ENCODE results near the gene XPO5. TPM values are rescaled to one million over a fixed set of nuclear protein-coding genes. Genes with fewer than 3 reads are reported as not detected.

The XPO5 gene
- 10 to 100 TPM; 29.4 to 70.9 (median 38.8) TPM for total RNA-seq

DNA sequence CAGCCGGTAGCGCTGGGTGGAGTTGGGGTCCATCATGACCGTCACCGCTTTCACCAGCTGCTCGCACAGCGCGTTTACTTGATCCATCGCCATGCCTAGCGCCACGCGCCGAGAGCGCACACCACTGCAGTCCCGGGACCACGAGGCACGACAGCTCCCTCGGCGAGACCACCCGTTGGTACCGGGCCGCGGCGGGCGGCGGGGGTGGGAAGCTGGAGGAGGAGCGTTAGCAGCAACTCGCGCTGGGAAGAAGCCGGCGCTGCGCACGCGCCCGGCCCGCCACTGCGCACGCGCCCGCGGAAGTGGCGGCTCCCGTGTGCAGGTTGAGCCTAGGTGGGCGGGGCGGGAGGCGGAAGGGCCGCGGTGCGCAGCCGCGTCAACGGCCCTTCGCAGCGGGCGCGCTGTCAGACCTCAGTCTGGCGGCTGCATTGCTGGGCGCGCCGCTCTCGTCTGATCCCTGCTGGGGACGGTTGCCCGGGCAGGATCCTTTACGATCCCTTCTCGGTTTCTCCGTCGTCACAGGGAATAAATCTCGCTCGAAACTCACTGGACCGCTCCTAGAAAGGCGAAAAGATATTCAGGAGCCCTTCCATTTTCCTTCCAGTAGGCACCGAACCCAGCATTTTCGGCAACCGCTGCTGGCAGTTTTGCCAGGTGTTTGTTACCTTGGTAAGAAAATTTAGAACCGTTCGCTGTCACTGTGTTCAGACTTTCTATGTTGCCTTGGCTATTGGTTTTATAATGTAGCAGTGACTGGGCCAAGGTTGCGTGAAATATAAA is at the start of gene XPO5, which contains the start of gene POLH:
Gene XPO5 (minus strand): TSS at position 267 of the 780 bp plus-strand sequence. CDS start 174 bp downstream, at position 93.
Gene POLH (plus strand): TSS at position 414 of the 780 bp plus-strand sequence. CDS start 6,135 bp downstream, outside the sequence.
- in situ Hi-C loops (cut with MboI; ENCODE audit: low pct_unique_long_range_greater_than_20kb in 2 of 9, low sequenced_read_pairs in 9 of 9, unreplicated experiment in 9 of 9), result no loop called here

GRCh38 chr6:43625393-43625992 is 49.7 kb upstream of the XPO5 start:
- no peak overlapping the region for H3K27ac ChIP-seq
- in situ Hi-C loops (cut with MboI; ENCODE audit: low pct_unique_long_range_greater_than_20kb in 2 of 9, low sequenced_read_pairs in 9 of 9, unreplicated experiment in 9 of 9), result no loop called here
- peaks cover 21 to 22% of the 10 kb centered on the region in 2 donors for H3K4me1 ChIP-seq (replicated peaks in 1 of 2)
- no peak overlapping the region for H3K4me3 ChIP-seq
- ATAC-seq (replicated peaks in 6 of 8), result no peak
- 83 to 100% (median 97%) methylated on average over 1 to 10 of the region's 16 CpGs; no CpG with 5 or more reads in 2 of the 10 experiments for WGBS, 10 experiments

More for the DNA sequence above, at the start of gene XPO5, which contains the start of gene POLH:
- peak within 1 kb of the TSS; percentile 72 to 99 (median 87) for H3K4me3 ChIP-seq
- peaks cover 20 to 24% of the 10 kb centered on the region in 2 donors for H3K4me1 ChIP-seq (replicated peaks in 1 of 2)
- 0 to 4% (median 0%) methylated on average over 2 to 14 of the region's 76 CpGs; no CpG with 5 or more reads in 3 of the 10 experiments for WGBS, 10 experiments
- peak; percentile 81 to 95 (median 94) for ATAC-seq (replicated peaks in 6 of 8)
- H3K27ac ChIP-seq, result peak within 1 kb of the TSS; percentile 37 to 87

DNA sequence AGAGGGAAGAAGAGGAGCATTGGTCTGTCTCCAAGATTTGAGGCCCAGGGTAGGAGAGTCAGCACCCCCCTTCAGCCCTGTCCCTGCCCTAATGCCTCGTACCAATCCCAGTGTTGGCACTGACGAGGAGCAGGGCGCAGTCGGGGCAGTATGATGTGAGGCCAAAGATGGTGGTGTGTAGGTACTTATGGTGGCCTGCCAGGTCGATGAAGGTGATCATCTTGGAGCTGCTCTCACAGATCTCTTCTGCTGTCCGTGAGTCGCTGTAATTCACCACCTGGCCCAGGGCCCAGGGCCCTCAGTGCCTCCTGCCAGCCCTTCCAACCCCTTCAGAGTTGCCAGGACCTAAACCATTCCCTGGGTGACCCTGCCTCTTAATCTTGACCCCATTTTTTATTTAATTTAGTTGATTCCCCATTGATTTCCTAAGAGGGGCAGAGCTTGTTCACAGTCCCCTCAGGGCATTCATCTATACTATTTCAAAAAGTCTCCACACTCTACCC is 49.0 kb upstream of the XPO5 start:
- ATAC-seq (replicated peaks in 6 of 8), result no peak
- Histone ChIP-seq H3K4me3 (no peak overlapping the region), H3K27ac (no peak overlapping the region), H3K4me1 (replicated peaks in 1 of 2) (peaks cover 16 to 18% of the 10 kb centered on the region in 2 donors)
- WGBS, 10 experiments, result 88 to 100% (median 100%) methylated on average over 2 to 3 of the region's 7 CpGs; no CpG with 5 or more reads in 5 of the 10 experiments
- in situ Hi-C loops (cut with MboI; ENCODE audit: low pct_unique_long_range_greater_than_20kb in 2 of 9, low sequenced_read_pairs in 9 of 9, unreplicated experiment in 9 of 9), result no loop called here

- Histone ChIP-seq H3K4me3 (no peak overlapping the region), H3K4me1 (replicated peaks in 1 of 2) (peaks cover 16 to 18% of the 10 kb centered on the region in 2 donors), H3K27ac (no peak overlapping the region)
- no peak for ATAC-seq (replicated peaks in 6 of 8)
- 95 to 100% (median 100%) methylated on average over 1 to 4 of the region's 12 CpGs; no CpG with 5 or more reads in 5 of the 10 experiments for WGBS, 10 experiments
- in situ Hi-C loops (cut with MboI; ENCODE audit: low pct_unique_long_range_greater_than_20kb in 2 of 9, low sequenced_read_pairs in 9 of 9, unreplicated experiment in 9 of 9), result no loop called here
These were observed 48.3 kb upstream of the XPO5 start for GRCh38 chr6:43623880-43624785.

DNA sequence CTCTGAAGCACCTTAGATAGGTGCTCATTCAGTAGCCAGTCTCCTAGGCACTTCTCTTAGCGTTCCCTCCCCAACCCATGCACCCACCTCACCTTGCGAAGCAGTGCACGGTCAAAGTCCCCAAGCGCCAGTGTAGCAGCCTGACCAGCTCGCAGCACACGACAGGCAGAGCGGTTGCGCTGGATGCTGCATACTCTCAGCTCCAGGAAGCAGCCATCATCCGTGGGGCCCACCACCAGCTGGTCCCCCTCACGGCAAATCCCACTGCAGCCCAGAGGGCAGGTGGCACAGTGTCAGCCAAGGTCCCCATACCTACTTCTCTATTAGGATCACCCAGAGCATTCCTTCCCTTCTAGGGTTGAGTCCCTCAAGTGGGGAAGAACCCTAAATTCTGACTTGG is 46.7 kb upstream of the XPO5 start:
- H3K27ac ChIP-seq, result no peak overlapping the region
- ATAC-seq (replicated peaks in 6 of 8), result no peak
- 87 to 100% (median 98%) methylated on average over 1 to 10 of the region's 10 CpGs; no CpG with 5 or more reads in 4 of the 10 experiments for WGBS, 10 experiments
- in situ Hi-C loops (cut with MboI; ENCODE audit: low pct_unique_long_range_greater_than_20kb in 2 of 9, low sequenced_read_pairs in 9 of 9, unreplicated experiment in 9 of 9), result no loop called here
- peaks cover 8 to 12% of the 10 kb centered on the region in 2 donors for H3K4me1 ChIP-seq (replicated peaks in 1 of 2)
- H3K4me3 ChIP-seq, result no peak overlapping the region

GRCh38 chr6:43621836-43622180 is 46.0 kb upstream of the XPO5 start:
- no peak overlapping the region for H3K4me3 ChIP-seq
- ATAC-seq (replicated peaks in 6 of 8), result peak in 1 of 8 experiments; percentile 4
- H3K4me1 ChIP-seq (replicated peaks in 1 of 2), result peaks cover 4% of the 10 kb centered on the region in 2 donors
- WGBS, 10 experiments, result 87 to 98% (median 93%) methylated on average over 2 to 8 of the region's 10 CpGs; no CpG with 5 or more reads in 5 of the 10 experiments
- H3K27ac ChIP-seq, result no peak overlapping the region
- in situ Hi-C loops (cut with MboI; ENCODE audit: low pct_unique_long_range_greater_than_20kb in 2 of 9, low sequenced_read_pairs in 9 of 9, unreplicated experiment in 9 of 9), result no loop called here

DNA sequence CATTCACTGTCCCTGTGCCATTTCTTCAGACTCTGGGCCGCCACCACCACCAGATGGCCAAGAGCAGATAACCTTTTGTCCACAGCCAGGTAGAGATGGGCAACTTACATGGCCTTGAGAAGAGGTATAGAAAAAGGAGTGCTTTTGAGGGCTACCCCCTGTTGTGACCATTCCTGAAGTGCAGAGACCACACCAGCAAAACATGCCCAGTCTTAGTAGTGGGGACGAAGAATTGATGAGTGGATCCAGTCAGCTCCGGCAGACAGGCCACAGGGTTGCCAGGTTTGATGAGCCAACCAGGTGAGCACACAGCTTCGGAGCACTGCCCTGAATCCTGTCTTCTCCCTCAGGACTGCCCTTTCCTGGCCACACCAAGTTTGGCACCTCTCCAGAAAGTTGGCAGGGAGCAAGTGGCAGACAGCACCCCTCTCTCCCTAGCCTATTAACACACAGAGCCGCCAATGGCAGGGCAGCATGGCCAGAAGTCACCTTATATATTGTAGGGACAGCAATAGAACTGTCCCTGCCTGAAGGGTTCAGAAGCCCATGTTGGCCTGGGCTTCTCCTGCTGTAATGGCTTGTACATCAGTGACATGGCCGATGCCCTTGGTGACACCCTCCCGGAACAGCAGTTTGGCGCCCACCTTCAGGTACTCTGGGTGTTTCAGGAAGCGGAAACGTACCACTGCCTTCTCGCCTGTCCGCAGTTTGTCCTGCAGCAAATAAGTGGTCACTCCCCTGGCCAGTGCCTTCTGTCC is 45.4 kb upstream of the XPO5 start:
- peak in 4 of 8 experiments; percentile 7 to 15 (median 12) for ATAC-seq (replicated peaks in 6 of 8)
- no peak overlapping the region for H3K4me3 ChIP-seq
- WGBS, 10 experiments, result 90 to 100% (median 96%) methylated on average over 1 to 5 of the region's 12 CpGs; no CpG with 5 or more reads in 6 of the 10 experiments
- H3K4me1 ChIP-seq (replicated peaks in 1 of 2), result no peaks in the 10 kb centered on the region
- in situ Hi-C loops (cut with MboI; ENCODE audit: low pct_unique_long_range_greater_than_20kb in 2 of 9, low sequenced_read_pairs in 9 of 9, unreplicated experiment in 9 of 9), result no loop called here
- H3K27ac ChIP-seq, result no peak overlapping the region

GRCh38 chr6:43616725-43617472 is 41.1 kb upstream of the XPO5 start:
- ATAC-seq (replicated peaks in 6 of 8), result no peak
- 80 to 100% (median 97%) methylated on average over 2 to 8 of the region's 9 CpGs for WGBS, 10 experiments
- Histone ChIP-seq H3K27ac (no peak overlapping the region), H3K4me3 (no peak overlapping the region), H3K4me1 (replicated peaks in 1 of 2) (no peaks in the 10 kb centered on the region)
- in situ Hi-C loops (cut with MboI; ENCODE audit: low pct_unique_long_range_greater_than_20kb in 2 of 9, low sequenced_read_pairs in 9 of 9, unreplicated experiment in 9 of 9), result no loop called here

DNA sequence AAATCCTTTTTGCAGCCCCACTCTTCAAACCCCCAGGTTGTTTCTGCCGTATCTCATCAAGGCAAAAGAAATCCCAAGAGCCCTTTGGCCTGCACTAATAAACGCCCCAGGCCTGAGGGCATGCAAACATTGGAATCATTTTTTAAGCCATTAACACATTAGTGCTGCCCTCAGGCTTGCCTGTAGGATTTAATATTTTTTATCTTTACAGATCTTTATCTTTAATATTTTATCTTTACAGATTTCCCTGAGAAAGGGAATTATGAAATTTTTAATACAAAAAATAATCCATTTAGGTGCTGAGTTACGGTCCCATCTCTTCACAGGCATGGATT is 38.5 kb upstream of the XPO5 start:
- ATAC-seq (replicated peaks in 6 of 8), result peak in 3 of 8 experiments; percentile 25 to 39 (median 33)
- H3K27ac ChIP-seq, result no peak overlapping the region
- in situ Hi-C loops (cut with MboI; ENCODE audit: low pct_unique_long_range_greater_than_20kb in 2 of 9, low sequenced_read_pairs in 9 of 9, unreplicated experiment in 9 of 9), result no loop called here
- no peak overlapping the region for H3K4me3 ChIP-seq
- whole genome bisulfite sequencing, 10 experiments, result 21 to 100% (median 88%) methylated on average over 1 to 3 of the region's 3 CpGs; no CpG with 5 or more reads in 1 of the 10 experiments
- no peaks in the 10 kb centered on the region for H3K4me1 ChIP-seq (replicated peaks in 1 of 2)

DNA sequence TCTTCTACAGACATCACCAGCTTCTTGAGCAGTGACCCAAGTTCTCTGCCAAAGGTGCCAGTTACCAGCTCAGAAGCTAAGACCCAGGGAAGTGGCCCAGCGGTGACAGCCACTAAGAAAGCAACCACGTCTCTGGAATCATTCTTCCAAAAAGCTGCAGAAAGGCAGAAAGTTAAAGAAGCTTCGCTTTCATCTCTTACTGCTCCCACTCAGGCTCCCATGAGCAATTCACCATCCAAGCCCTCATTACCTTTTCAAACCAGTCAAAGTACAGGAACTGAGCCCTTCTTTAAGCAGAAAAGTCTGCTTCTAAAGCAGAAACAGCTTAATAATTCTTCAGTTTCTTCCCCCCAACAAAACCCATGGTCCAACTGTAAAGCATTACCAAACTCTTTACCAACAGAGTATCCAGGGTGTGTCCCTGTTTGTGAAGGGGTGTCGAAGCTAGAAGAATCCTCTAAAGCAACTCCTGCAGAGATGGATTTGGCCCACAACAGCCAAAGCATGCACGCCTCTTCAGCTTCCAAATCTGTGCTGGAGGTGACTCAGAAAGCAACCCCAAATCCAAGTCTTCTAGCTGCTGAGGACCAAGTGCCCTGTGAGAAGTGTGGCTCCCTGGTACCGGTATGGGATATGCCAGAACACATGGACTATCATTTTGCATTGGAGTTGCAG is 38.0 kb upstream of the XPO5 start:
- in situ Hi-C loops (cut with MboI; ENCODE audit: low pct_unique_long_range_greater_than_20kb in 2 of 9, low sequenced_read_pairs in 9 of 9, unreplicated experiment in 9 of 9), result no loop called here

DNA sequence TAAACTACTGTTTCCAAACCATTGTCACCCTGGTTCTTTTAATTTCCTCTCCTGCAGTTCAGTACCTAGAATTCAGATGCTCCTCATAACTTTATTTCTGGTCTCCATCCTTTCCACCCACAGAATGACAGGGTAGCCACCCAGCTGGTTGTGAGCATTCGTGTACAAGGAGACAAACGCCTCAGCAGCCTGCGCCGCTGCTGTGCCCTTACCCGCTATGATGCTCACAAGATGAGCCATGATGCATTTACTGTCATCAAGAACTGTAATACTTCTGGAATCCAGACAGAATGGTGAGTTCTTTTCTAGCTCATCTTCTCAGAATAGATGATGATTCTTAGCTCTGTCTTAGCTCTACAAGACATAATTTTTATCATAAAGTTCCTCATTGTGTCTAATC is 34.6 kb upstream of the XPO5 start:
- no peak for ATAC-seq (replicated peaks in 6 of 8)
- in situ Hi-C loops (cut with MboI; ENCODE audit: low pct_unique_long_range_greater_than_20kb in 2 of 9, low sequenced_read_pairs in 9 of 9, unreplicated experiment in 9 of 9), result no loop called here
- H3K4me1 ChIP-seq (replicated peaks in 1 of 2), result no peaks in the 10 kb centered on the region
- WGBS, 10 experiments, result 89 to 100% (median 100%) methylated on average over 1 to 5 of the region's 5 CpGs; no CpG with 5 or more reads in 1 of the 10 experiments
- H3K4me3 ChIP-seq, result no peak overlapping the region
- H3K27ac ChIP-seq, result no peak overlapping the region

More for the DNA sequence above, 38.0 kb upstream of the XPO5 start:
- H3K4me3 ChIP-seq, result no peak overlapping the region
- WGBS, 10 experiments, result 64 to 100% (median 94%) methylated on average over 1 to 6 of the region's 6 CpGs; no CpG with 5 or more reads in 3 of the 10 experiments
- peak in 1 of 8 experiments; percentile 25 for ATAC-seq (replicated peaks in 6 of 8)
- H3K27ac ChIP-seq, result no peak overlapping the region
- no peaks in the 10 kb centered on the region for H3K4me1 ChIP-seq (replicated peaks in 1 of 2)
